Esophagus (tissue), 2 donors: Measurements from ENCODE around the gene ERCC8. TPM values are rescaled to one million over a fixed set of nuclear protein-coding genes. Genes with fewer than 3 reads are reported as not detected.

Experiments used
- H3K27ac ChIP-seq, 2 donors: one replicate each; pipeline ENCODE4 v1.5.1; 2013; ENCODE audit warnings: low read depth in 2 of 2, mild to moderate bottlenecking in 2 of 2, inconsistent platforms in 1 of 2, low read length in 1 of 2, moderate library complexity in 1 of 2
- H3K27me3 ChIP-seq, 2 donors: one replicate each; pipeline ENCODE4 v1.6.1; 2013; ENCODE audit warnings: low read length in 2 of 2, control low read depth in 1 of 2, mild to moderate bottlenecking in 1 of 2; ENCODE audit not compliant: insufficient read depth in 2 of 2, control insufficient read depth in 1 of 2
- H3K36me3 ChIP-seq, 2 donors: one replicate each; pipeline ENCODE4 v1.6.1; 2013; ENCODE audit warnings: low read length in 1 of 2; ENCODE audit not compliant: control insufficient read depth in 2 of 2, insufficient read depth in 2 of 2
- H3K4me1 ChIP-seq, 2 donors: one replicate each; pipeline ENCODE4 v1.6.1; 2013; ENCODE audit warnings: low read length in 1 of 2; ENCODE audit not compliant: control insufficient read depth in 2 of 2, insufficient read depth in 2 of 2
- H3K4me3 ChIP-seq, 2 donors: one replicate each; pipeline ENCODE4 v1.5.1; 2013; ENCODE audit warnings: low read length in 2 of 2, mild to moderate bottlenecking in 2 of 2, low read depth in 1 of 2, moderate library complexity in 1 of 2
- H3K9me3 ChIP-seq, 2 donors: one replicate each; pipeline ENCODE4 v1.6.1; 2013; ENCODE audit warnings: mild to moderate bottlenecking in 2 of 2, low read depth in 1 of 2, low read length in 1 of 2, moderate library complexity in 1 of 2; ENCODE audit not compliant: control insufficient read depth in 2 of 2, insufficient read depth in 1 of 2
- WGBS, 2 donors: extraction: QIAGEN DNeasy Blood & Tissue Kit; methylation state at CpG; one replicate each; pipeline ENCODE4 v1.1.7; 2013; 5-methylcytosine and 5-hydroxymethylcytosine counted together
- polyA plus RNA-seq, 2 donors: library from polyadenylated mRNA; stranded (reverse); fragments of 200-250 nt; gene quantifications; one replicate each; pipeline ENCODE4 v1.2.3, GENCODE V29; 2013
- donor health status: healthy with polysubstance abuse.
- donor health status: Bipolar disorder and iron deficiency.

Gene ERCC8
- polyA plus RNA-seq, 2 donors: 2.5 to 4.2 TPM

- Histone ChIP-seq H3K36me3 (no peaks in the 10 kb centered on the region), H3K27me3 (no peaks in the 10 kb centered on the region), H3K4me1 (no peaks in the 10 kb centered on the region), H3K9me3 (no peaks in the 10 kb centered on the region), H3K27ac (no peak overlapping the region), H3K4me3 (no peak overlapping the region)
- WGBS, 2 donors: 63 to 74% methylated on average over 2 of the region's 2 CpGs
These were observed 115.2 kb downstream of the ERCC8 start for GRCh38 chr5:60829490-60830266.

GRCh38 chr5:60827201-60827600 is 117.7 kb downstream of the ERCC8 start:
- Histone ChIP-seq H3K36me3 (no peaks in the 10 kb centered on the region), H3K9me3 (no peaks in the 10 kb centered on the region), H3K27ac (no peak overlapping the region), H3K27me3 (no peaks in the 10 kb centered on the region), H3K4me3 (no peak overlapping the region), H3K4me1 (no peaks in the 10 kb centered on the region)
- 85 to 94% methylated on average over 1 of the region's 1 CpG for WGBS, 2 donors

- H3K4me3 ChIP-seq: no peak overlapping the region
- no peaks in the 10 kb centered on the region for H3K36me3 ChIP-seq
- no peaks in the 10 kb centered on the region for H3K4me1 ChIP-seq
- no peak overlapping the region for H3K27ac ChIP-seq
- H3K9me3 ChIP-seq: no peaks in the 10 kb centered on the region
- H3K27me3 ChIP-seq: no peaks in the 10 kb centered on the region
These were observed 118.2 kb downstream of the ERCC8 start for GRCh38 chr5:60826653-60827052.

Other genes with a start within 250 kb of the ERCC8 start
- gene DEPDC1B, start 244.9 kb downstream of the ERCC8 start, polyA plus RNA-seq: 1 to 10 TPM; 2.3 to 2.9 TPM
- 1 to 10 TPM; 2.2 to 2.8 TPM for gene ELOVL7, start 100.8 kb downstream of the ERCC8 start, polyA plus RNA-seq
- gene NDUFAF2, start 135 bp upstream of the ERCC8 start, polyA plus RNA-seq: 10 to 100 TPM; 40.5 to 40.6 TPM
- 10 to 100 TPM; 36.1 to 37.2 TPM for gene SMIM15, start 217.4 kb upstream of the ERCC8 start, polyA plus RNA-seq